GM21526 (cell line): ENCODE data around the gene PROCR.
"Not testable (repeated sequence)": the region's sequence is repeated elsewhere in the genome, so short reads cannot be mapped to it uniquely, and the experiment has no call there.

Experiments used
- ATAC-seq: cut with Tn5 transposase; IDR thresholded peaks from one replicate; pipeline ENCODE4 v1.9.1; 2021; ENCODE audit warnings: moderate library complexity; ENCODE audit not compliant: unreplicated experiment, low FRiP score

PROCR gene

GRCh38 chr20:35192118-35192872 is 20.4 kb downstream of the PROCR start:
- ATAC-seq: no peak

GRCh38 chr20:35193031-35193791 is 21.3 kb downstream of the PROCR start:
- ATAC-seq: not testable (repeated sequence)

GRCh38 chr20:35196313-35196712 is 24.4 kb downstream of the PROCR start:
- ATAC-seq: no peak

- no peak for ATAC-seq
Observed at GRCh38 chr20:35199740-35200139, 27.9 kb downstream of the PROCR start.

DNA sequence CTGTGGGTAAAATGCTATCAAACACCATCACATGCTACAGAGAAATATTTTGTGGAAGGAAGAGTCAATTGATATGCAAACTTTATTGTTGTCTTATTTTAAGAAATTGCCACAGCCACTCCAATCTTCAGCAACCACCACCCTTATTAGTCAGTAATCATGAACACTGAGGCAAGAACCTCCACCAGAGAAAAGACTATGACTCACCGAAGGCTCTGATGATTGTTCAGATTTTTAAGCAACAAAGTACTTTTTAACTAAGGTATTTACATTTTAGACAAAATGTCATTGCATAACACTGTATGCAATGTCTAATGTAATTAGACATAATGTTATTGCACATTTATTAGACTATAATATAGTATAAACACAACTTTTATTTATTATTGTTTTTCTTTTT is 28.4 kb downstream of the PROCR start:
- no peak for ATAC-seq

- not testable (repeated sequence) for ATAC-seq
Observed at GRCh38 chr20:35201467-35201866, 29.6 kb downstream of the PROCR start.

DNA sequence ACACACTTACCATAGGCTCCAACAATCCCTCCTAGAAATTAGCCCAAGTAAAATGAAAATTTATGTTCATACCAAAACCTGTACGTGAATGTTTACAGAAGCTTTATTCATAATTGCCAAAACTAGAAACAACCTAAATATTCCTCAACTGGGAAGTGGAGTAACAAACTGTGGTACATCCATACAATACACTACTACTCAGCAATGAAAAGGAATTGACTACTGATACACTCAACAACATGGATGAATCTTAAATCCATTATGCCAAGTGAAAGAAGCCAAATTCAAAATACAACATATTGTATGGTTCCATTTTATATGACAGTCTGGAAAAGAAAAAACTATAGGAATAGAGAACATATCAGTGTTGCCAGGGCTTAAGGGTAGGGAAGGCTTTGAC is 34.9 kb downstream of the PROCR start:
- ATAC-seq: no peak

DNA sequence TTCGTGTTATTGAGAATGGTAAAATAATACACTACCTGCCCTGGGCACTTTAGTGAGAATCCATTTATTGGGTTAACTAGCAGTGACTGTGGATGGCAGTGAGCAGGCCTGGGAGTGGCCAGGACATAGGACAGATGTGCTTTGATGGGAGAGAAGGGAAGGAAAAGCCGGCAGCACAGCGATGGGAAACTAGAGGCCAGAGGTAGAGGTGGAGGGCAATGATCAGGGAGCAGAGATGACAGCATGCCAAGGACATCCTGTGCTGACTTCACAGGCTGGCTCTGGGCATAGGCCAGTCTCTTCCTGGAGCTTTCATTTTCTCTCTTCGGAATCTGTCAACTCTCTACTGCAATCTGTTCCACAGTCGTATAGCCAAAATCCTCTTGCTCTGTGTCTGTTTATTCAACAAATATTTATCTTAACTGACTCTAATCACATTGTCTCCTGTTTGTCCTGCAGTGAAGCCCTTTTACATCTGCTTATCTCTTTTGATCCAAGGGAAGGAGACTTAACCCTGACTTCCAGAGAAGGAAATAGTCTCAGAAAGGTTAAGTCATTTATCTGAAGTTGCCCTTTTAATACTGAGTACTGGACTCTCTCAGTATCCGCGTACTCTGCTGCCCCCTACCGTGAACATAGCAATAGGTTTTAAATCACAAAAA is 36.2 kb downstream of the PROCR start:
- no peak for ATAC-seq

GRCh38 chr20:35215066-35215956 is 43.4 kb downstream of the PROCR start:
- ATAC-seq: no peak

- ATAC-seq: no peak
Observed at GRCh38 chr20:35216541-35216940, 44.7 kb downstream of the PROCR start.

DNA sequence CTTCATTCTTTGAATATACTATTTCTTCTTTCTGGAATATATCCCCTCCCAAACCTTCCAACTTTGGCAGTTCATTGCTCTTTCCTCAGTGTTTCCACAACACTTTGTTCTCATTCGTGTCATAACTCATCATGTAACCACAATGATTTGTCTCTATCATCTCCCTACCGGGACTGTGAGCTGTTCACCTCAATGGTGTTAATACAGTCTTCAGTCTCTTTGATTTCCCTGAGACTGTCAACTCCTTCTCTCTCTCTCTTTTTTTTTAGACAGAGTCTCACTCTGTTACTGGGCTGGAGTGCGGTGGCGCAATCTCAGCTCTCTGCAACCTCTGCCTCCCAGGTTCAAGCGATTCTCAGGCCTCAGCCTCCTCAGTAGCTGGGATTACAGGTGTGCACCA is 52.1 kb downstream of the PROCR start:
- no peak for ATAC-seq

GRCh38 chr20:35224536-35224935 is 52.7 kb downstream of the PROCR start:
- ATAC-seq: no peak

DNA sequence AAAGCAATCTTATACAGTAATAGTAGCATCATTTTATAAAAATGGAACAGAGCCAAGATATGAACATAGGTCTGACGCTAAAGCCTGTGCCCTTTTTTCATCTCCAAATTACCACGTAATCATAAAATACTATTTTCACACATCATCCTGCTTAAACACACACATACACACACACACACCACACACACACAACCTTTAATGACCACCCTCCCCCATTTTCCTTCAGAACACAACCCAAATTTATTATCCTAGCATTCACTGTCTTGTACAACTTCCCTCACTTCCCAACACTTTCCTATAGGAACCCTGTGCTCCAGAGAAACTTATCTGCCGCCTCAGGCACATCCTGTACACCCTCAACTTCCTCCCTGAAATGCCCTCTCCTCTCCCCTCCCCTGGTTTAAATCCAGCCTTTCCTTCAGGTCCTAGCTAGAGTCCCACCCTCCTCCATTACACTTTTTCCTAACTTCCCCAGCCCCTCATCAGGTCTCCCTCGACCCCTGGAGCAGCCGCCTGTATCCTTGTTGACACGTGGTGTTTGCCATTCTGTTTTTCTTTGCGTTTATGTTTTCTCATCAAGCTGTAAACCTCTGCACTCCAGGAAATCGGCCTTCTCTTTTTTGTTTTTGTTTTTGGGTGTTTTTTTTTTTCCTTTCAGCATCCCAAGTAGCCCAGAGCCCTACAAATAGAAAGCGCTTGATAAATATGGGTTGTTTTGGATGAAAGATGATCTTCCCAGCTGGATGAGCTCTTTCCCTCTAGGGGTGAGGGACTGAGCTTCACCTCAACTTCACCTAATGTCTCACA is 53.6 kb downstream of the PROCR start:
- ATAC-seq: no peak

GRCh38 chr20:35226126-35226883 is 54.4 kb downstream of the PROCR start, which contains the start of gene MMP24:
TSS of gene MMP24 (plus strand) at chr20:35226690. CDS start at chr20:35226739, 49 bp downstream.
- no peak for ATAC-seq
